HEK293 (cell line): ENCODE data around the gene CNPY4.

ENCODE experiments used
- BCL11B ChIP-seq: fragments of 450-650 bp; formaldehyde crosslinking; IDR thresholded peaks from 2 replicates; pipeline ENCODE4 v1.5.1; 2016; ENCODE audit warnings: low read depth, missing biosample characterization, missing genetic modification characterization
- GLIS1 ChIP-seq: fragments of 450-650 bp; formaldehyde crosslinking; IDR thresholded peaks from 2 replicates; pipeline ENCODE4 v1.5.1; 2016; ENCODE audit warnings: missing biosample characterization, missing genetic modification characterization
- MEIS1 ChIP-seq: sonication (generic); formaldehyde crosslinking; IDR thresholded peaks from 2 replicates; pipeline ENCODE4 v1.8.1; 2022; ENCODE audit warnings: missing genetic modification reagents, mild to moderate bottlenecking, borderline replicate concordance
- MZF1 ChIP-seq: fragments of 450-650 bp; formaldehyde crosslinking; IDR thresholded peaks from 2 replicates; pipeline ENCODE4 v1.5.1; 2017; ENCODE audit warnings: missing biosample characterization, missing genetic modification characterization, borderline replicate concordance
- OVOL3 ChIP-seq: fragments of 450-650 bp; formaldehyde crosslinking; IDR thresholded peaks from 2 replicates; pipeline ENCODE4 v1.5.1; 2016; ENCODE audit warnings: missing biosample characterization, missing genetic modification characterization
- RBAK ChIP-seq: fragments of 450-650 bp; formaldehyde crosslinking; IDR thresholded peaks from 2 replicates; pipeline ENCODE4 v1.5.1; 2016; ENCODE audit warnings: missing biosample characterization, missing genetic modification characterization
- SP2 ChIP-seq: fragments of 450-650 bp; formaldehyde crosslinking; IDR thresholded peaks from 2 replicates; pipeline ENCODE4 v1.5.1; 2016; ENCODE audit warnings: missing biosample characterization, missing genetic modification characterization
- SP3 ChIP-seq: fragments of 450-650 bp; formaldehyde crosslinking; IDR thresholded peaks from 2 replicates; pipeline ENCODE4 v1.5.1; 2016; ENCODE audit warnings: missing biosample characterization, missing genetic modification characterization
- ZBTB48 ChIP-seq: fragments of 450-650 bp; formaldehyde crosslinking; IDR thresholded peaks from 2 replicates; pipeline ENCODE4 v1.5.1; 2016; ENCODE audit warnings: missing biosample characterization, missing genetic modification characterization
- ZFP69B ChIP-seq: fragments of 450-650 bp; formaldehyde crosslinking; IDR thresholded peaks from 2 replicates; pipeline ENCODE4 v1.5.1; 2016; ENCODE audit warnings: missing biosample characterization, missing genetic modification characterization
- ZIC2 ChIP-seq: fragments of 450-650 bp; formaldehyde crosslinking; IDR thresholded peaks from 2 replicates; pipeline ENCODE4 v1.5.1; 2016; ENCODE audit warnings: missing biosample characterization, missing genetic modification characterization
- ZNF202 ChIP-seq: fragments of 450-650 bp; formaldehyde crosslinking; IDR thresholded peaks from 2 replicates; pipeline ENCODE4 v1.5.1; 2016; ENCODE audit warnings: missing biosample characterization, missing genetic modification characterization, borderline replicate concordance
- ZNF292 ChIP-seq: fragments of 450-650 bp; formaldehyde crosslinking; IDR thresholded peaks from 2 replicates; pipeline ENCODE4 v1.5.1; 2016; ENCODE audit warnings: low read depth, missing biosample characterization, missing genetic modification characterization, borderline replicate concordance
- ZNF350 ChIP-seq: fragments of 450-650 bp; formaldehyde crosslinking; IDR thresholded peaks from 2 replicates; pipeline ENCODE4 v1.5.0; 2017; ENCODE audit warnings: missing biosample characterization, mild to moderate bottlenecking, missing genetic modification characterization
- ZNF473 ChIP-seq: fragments of 450-650 bp; formaldehyde crosslinking; IDR thresholded peaks from 2 replicates; pipeline ENCODE4 v1.5.1; 2017; ENCODE audit warnings: missing biosample characterization, missing genetic modification characterization
- ZNF529 ChIP-seq: fragments of 450-650 bp; formaldehyde crosslinking; IDR thresholded peaks from 2 replicates; pipeline ENCODE4 v1.5.1; 2017; ENCODE audit warnings: missing genetic modification characterization, missing biosample characterization; ENCODE audit not compliant: insufficient replicate concordance
- ZNF548 ChIP-seq: fragments of 450-650 bp; formaldehyde crosslinking; IDR thresholded peaks from 2 replicates; pipeline ENCODE4 v1.5.1; 2016; ENCODE audit warnings: missing biosample characterization, missing genetic modification characterization
- ZNF600 ChIP-seq: fragments of 450-650 bp; formaldehyde crosslinking; IDR thresholded peaks from 2 replicates; pipeline ENCODE4 v1.5.1; 2016; ENCODE audit warnings: missing biosample characterization, missing genetic modification characterization
- ZNF626 ChIP-seq: fragments of 450-650 bp; sonication (Bioruptor Pico); formaldehyde crosslinking; IDR thresholded peaks from 2 replicates; pipeline ENCODE4 v1.5.1; 2018; ENCODE audit warnings: missing biosample characterization, missing genetic modification characterization, inconsistent platforms
- ZNF629 ChIP-seq: fragments of 450-650 bp; formaldehyde crosslinking; IDR thresholded peaks from 2 replicates; pipeline ENCODE4 v1.5.1; 2017; ENCODE audit warnings: missing biosample characterization, missing genetic modification characterization
- ZNF76 ChIP-seq: fragments of 450-650 bp; formaldehyde crosslinking; IDR thresholded peaks from 2 replicates; pipeline ENCODE4; 2016; ENCODE audit warnings: low read depth, missing biosample characterization, missing genetic modification characterization, borderline replicate concordance
- ZNF777 ChIP-seq: fragments of 450-650 bp; formaldehyde crosslinking; IDR thresholded peaks from 2 replicates; pipeline ENCODE4 v1.5.1; 2017; ENCODE audit warnings: missing biosample characterization, missing genetic modification characterization, borderline replicate concordance
- TF ChIP-seq, protein P1 (sequence below): fragments of 450-650 bp; formaldehyde crosslinking; IDR thresholded peaks from 2 replicates; pipeline ENCODE4 v1.5.1; 2016; ENCODE audit warnings: missing biosample characterization, missing genetic modification characterization, borderline replicate concordance
- TF ChIP-seq, protein P2 (sequence below): fragments of 450-650 bp; formaldehyde crosslinking; IDR thresholded peaks from 2 replicates; pipeline ENCODE4 v1.5.1; 2016; ENCODE audit warnings: missing biosample characterization, missing genetic modification characterization
- TF ChIP-seq, protein P3 (sequence below): fragments of 450-650 bp; formaldehyde crosslinking; IDR thresholded peaks from 2 replicates; pipeline ENCODE4 v1.5.1; 2016; ENCODE audit warnings: missing biosample characterization, missing genetic modification characterization
- TF ChIP-seq, protein P4 (sequence below): fragments of 450-650 bp; IDR thresholded peaks from 2 replicates; pipeline ENCODE4 v1.5.1; 2018; ENCODE audit warnings: missing biosample characterization, mild to moderate bottlenecking, missing genetic modification characterization
- TF ChIP-seq, protein P5 (sequence below): fragments of 450-650 bp; formaldehyde crosslinking; IDR thresholded peaks from 2 replicates; pipeline ENCODE4 v1.5.1; 2016; ENCODE audit warnings: missing biosample characterization, missing genetic modification characterization

The CNPY4 gene

DNA sequence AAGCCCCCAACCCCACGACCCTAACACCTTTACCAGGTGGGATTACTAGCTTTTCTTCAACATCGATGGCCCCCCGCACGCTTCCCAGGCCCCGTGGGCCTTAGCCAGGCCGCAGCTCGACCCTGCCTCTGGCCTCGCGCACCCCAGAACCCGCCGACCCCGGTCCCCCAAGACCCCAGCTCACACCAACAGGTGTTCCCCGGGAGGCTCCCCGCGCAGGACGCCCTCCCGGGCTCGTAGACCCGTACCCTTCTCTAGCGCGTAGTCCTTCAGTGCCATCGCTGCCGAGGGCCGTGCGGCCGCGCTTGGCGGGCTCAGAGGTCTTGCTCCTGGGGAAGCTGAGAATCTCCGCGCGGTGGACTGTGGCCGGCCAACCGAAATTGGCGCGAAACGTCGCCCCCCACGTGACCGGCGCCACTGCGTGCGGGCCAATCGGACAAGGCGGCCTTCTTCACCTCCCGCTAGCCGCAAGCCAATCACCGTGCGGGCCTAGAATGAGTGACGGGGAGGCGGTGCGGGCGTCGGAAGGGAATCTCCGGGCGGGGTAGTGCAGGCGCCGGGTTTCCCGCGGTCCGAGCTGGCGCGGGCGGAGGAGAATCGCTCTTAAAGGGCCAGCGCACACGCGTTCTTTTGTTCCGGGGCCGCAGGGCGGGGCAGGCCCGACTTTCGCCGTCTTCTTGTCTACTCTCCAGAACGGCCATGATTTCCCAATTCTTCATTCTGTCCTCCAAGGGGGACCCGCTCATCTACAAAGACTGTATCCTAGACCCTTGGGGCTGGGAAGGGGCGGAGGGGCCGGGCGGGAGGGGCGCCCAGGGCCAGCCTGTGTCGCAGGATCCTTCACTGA lies 18.2 kb upstream of the CNPY4 start, which contains the start of the genes AP4M1 and MCM7 (continued):
- TF ChIP-seq ZNF626 = no peak
- peak; percentile 94 for TF ChIP-seq BCL11B (tag by site-specific recombination)
- TF ChIP-seq, protein P1, sequence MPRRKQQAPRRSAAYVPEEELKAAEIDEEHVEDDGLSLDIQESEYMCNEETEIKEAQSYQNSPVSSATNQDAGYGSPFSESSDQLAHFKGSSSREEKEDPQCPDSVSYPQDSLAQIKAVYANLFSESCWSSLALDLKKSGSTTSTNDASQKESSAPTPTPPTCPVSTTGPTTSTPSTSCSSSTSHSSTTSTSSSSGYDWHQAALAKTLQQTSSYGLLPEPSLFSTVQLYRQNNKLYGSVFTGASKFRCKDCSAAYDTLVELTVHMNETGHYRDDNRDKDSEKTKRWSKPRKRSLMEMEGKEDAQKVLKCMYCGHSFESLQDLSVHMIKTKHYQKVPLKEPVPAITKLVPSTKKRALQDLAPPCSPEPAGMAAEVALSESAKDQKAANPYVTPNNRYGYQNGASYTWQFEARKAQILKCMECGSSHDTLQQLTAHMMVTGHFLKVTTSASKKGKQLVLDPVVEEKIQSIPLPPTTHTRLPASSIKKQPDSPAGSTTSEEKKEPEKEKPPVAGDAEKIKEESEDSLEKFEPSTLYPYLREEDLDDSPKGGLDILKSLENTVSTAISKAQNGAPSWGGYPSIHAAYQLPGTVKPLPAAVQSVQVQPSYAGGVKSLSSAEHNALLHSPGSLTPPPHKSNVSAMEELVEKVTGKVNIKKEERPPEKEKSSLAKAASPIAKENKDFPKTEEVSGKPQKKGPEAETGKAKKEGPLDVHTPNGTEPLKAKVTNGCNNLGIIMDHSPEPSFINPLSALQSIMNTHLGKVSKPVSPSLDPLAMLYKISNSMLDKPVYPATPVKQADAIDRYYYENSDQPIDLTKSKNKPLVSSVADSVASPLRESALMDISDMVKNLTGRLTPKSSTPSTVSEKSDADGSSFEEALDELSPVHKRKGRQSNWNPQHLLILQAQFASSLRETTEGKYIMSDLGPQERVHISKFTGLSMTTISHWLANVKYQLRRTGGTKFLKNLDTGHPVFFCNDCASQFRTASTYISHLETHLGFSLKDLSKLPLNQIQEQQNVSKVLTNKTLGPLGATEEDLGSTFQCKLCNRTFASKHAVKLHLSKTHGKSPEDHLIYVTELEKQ = peak; percentile 96; the same call in 1 of the 2 replicates
- TF ChIP-seq ZNF350 = no peak
- TF ChIP-seq ZNF600 (tag by site-specific recombination) = no peak
- TF ChIP-seq MEIS1 (CRISPR knock-in tag) = no peak
- peak; percentile 98 for TF ChIP-seq SP2
- TF ChIP-seq RBAK (tag by site-specific recombination) = no peak
- no peak for TF ChIP-seq ZNF202 (tag by site-specific recombination)
- TF ChIP-seq, protein P2, sequence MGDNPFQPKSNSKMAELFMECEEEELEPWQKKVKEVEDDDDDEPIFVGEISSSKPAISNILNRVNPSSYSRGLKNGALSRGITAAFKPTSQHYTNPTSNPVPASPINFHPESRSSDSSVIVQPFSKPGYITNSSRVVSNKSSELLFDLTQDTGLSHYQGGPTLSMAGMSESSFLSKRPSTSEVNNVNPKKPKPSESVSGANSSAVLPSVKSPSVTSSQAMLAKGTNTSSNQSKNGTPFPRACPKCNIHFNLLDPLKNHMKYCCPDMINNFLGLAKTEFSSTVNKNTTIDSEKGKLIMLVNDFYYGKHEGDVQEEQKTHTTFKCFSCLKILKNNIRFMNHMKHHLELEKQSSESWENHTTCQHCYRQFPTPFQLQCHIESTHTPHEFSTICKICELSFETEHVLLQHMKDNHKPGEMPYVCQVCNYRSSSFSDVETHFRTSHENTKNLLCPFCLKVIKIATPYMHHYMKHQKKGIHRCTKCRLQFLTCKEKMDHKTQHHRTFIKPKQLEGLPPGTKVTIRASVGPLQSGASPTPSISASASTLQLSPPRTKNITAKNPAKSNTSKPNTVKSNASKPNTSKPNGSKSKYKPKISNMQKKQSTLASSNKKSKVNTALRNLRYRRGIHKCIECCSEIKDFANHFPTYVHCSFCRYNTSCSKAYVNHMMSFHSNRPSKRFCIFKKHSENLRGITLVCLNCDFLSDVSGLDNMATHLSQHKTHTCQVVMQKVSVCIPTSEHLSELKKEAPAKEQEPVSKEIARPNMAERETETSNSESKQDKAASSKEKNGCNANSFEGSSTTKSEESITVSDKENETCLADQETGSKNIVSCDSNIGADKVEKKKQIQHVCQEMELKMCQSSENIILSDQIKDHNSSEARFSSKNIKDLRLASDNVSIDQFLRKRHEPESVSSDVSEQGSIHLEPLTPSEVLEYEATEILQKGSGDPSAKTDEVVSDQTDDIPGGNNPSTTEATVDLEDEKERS (tag by site-specific recombination) = no peak
- TF ChIP-seq ZNF777 = no peak
- peak; percentile 62 for TF ChIP-seq SP3 (tag by site-specific recombination)
- TF ChIP-seq, protein P3, sequence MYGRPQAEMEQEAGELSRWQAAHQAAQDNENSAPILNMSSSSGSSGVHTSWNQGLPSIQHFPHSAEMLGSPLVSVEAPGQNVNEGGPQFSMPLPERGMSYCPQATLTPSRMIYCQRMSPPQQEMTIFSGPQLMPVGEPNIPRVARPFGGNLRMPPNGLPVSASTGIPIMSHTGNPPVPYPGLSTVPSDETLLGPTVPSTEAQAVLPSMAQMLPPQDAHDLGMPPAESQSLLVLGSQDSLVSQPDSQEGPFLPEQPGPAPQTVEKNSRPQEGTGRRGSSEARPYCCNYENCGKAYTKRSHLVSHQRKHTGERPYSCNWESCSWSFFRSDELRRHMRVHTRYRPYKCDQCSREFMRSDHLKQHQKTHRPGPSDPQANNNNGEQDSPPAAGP (tag by site-specific recombination) = 0 out of 2 replicates have a peak, but pooled peaks have one; percentile 57
- TF ChIP-seq OVOL3 = no peak
- TF ChIP-seq, protein P4, sequence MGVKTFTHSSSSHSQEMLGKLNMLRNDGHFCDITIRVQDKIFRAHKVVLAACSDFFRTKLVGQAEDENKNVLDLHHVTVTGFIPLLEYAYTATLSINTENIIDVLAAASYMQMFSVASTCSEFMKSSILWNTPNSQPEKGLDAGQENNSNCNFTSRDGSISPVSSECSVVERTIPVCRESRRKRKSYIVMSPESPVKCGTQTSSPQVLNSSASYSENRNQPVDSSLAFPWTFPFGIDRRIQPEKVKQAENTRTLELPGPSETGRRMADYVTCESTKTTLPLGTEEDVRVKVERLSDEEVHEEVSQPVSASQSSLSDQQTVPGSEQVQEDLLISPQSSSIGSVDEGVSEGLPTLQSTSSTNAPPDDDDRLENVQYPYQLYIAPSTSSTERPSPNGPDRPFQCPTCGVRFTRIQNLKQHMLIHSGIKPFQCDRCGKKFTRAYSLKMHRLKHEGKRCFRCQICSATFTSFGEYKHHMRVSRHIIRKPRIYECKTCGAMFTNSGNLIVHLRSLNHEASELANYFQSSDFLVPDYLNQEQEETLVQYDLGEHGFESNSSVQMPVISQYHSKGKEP = no peak
- no peak for TF ChIP-seq ZNF548 (tag by site-specific recombination)
- TF ChIP-seq ZIC2 (tag by site-specific recombination) = 0 out of 2 replicates have a peak, but pooled peaks have one; percentile 7
- no peak for TF ChIP-seq MZF1 (tag by site-specific recombination)
- TF ChIP-seq ZBTB48 = no peak
- no peak for TF ChIP-seq ZNF529 (tag by site-specific recombination)
- TF ChIP-seq, protein P5, sequence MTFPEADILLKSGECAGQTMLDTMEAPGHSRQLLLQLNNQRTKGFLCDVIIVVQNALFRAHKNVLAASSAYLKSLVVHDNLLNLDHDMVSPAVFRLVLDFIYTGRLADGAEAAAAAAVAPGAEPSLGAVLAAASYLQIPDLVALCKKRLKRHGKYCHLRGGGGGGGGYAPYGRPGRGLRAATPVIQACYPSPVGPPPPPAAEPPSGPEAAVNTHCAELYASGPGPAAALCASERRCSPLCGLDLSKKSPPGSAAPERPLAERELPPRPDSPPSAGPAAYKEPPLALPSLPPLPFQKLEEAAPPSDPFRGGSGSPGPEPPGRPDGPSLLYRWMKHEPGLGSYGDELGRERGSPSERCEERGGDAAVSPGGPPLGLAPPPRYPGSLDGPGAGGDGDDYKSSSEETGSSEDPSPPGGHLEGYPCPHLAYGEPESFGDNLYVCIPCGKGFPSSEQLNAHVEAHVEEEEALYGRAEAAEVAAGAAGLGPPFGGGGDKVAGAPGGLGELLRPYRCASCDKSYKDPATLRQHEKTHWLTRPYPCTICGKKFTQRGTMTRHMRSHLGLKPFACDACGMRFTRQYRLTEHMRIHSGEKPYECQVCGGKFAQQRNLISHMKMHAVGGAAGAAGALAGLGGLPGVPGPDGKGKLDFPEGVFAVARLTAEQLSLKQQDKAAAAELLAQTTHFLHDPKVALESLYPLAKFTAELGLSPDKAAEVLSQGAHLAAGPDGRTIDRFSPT (tag by site-specific recombination) = peak; percentile 62; the same call in 1 of the 2 replicates
- TF ChIP-seq ZNF292 (tag by site-specific recombination) = no peak
- peak; percentile 73 for TF ChIP-seq ZNF76 (tag by site-specific recombination)
- TF ChIP-seq ZFP69B (tag by site-specific recombination) = no peak; the same call in 1 of the 2 replicates
- TF ChIP-seq ZNF629 (tag by site-specific recombination) = peak; percentile 11; the same call in 1 of the 2 replicates
- TF ChIP-seq ZNF473 (tag by site-specific recombination) = no peak
- no peak for TF ChIP-seq GLIS1 (tag by site-specific recombination)
